Tibial artery (tissue), 4 donors: Measurements from ENCODE around the gene KIAA1671.

Experiments
- DNase-seq, 2 donors: peaks; one replicate each; pipeline ENCODE4 v3.0.0-alpha.2; 2019
- H3K27ac ChIP-seq, 2 donors: fragments of 200-600 bp; sonication (generic) in 1 of 2; 1 replicate in 1 of 2; 2 replicates in 1 of 2; pipeline ENCODE4 v1.5.1; 2018 to 2019; ENCODE audit warnings: mild to moderate bottlenecking in 1 of 2
- H3K27me3 ChIP-seq, 2 donors: fragments of 200-600 bp; sonication (generic) in 1 of 2; one replicate each; pipeline versions ENCODE4 v1.5.1 to v1.6.0; 2016 to 2019
- H3K36me3 ChIP-seq, 3 donors: fragments of 200-600 bp; sonication (generic) in 2 of 3; one replicate each; pipeline ENCODE4 v1.5.1; 2016 to 2019; ENCODE audit warnings: mild to moderate bottlenecking in 2 of 3
- H3K4me1 ChIP-seq, 4 donors: fragments of 200-600 bp; sonication (generic) in 2 of 4; 1 replicate in 3 of 4; 2 replicates in 1 of 4; pipeline ENCODE4 v1.5.1; 2016 to 2019
- H3K4me3 ChIP-seq, 2 donors: fragments of 200-600 bp; sonication (generic) in 1 of 2; 1 replicate in 1 of 2; 2 replicates in 1 of 2; pipeline ENCODE4 v1.5.1; 2018 to 2019; ENCODE audit warnings: mild to moderate bottlenecking in 2 of 2
- H3K9me3 ChIP-seq, 3 donors: fragments of 200-600 bp; sonication (generic) in 1 of 3; one replicate each; pipeline ENCODE4 v1.5.1; 2016 to 2019
- intact Hi-C: fragments of 100-400 bp; cut with DNase I; formaldehyde crosslinking; loops from one replicate; pipeline ENCODE4 v1.15.0; 2023; ENCODE audit warnings: low total_unique reads
- TF ChIP-seq, protein P1 (sequence below), 2 experiments: fragments of 200-600 bp in 1 of 2; fragments of 450-650 bp in 1 of 2; IDR thresholded peaks; one replicate each; pipeline ENCODE4 v1.5.1; 2017 to 2019; ENCODE audit warnings: antibody characterized with exemption in 2 of 2, mild to moderate bottlenecking in 1 of 2, moderate library complexity in 1 of 2

Gene KIAA1671

DNA sequence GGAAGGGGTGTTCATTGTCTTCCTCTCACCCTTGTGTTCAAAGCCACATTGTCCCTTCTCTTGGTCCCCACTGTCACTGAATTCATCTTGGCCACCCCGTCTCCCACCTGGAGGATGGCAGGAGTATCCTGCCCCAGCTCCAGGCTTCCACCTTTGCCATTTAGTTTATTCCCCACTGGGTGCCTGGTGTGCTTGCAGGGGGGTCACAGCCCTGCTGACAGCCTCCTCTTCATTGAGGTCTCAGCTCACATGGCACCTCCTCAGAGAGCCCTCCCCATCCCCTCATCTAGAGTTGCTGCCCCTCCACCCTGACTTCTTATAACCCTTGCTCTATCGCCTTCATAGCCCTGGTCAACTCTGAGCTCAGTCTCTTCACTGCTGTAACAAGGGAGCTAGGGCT lies 36.6 kb downstream of the KIAA1671 start:
- intact Hi-C loops: no loop called here
- H3K27ac ChIP-seq: peak overlapping the region; percentile 54 to 55
- H3K9me3 ChIP-seq: no peaks in the 10 kb centered on the region
- no peaks in the 10 kb centered on the region for H3K27me3 ChIP-seq
- H3K36me3 ChIP-seq: no peaks in the 10 kb centered on the region
- no peak for DNase-seq
- H3K4me1 ChIP-seq: peaks cover 0 to 38% (median 22%) of the 10 kb centered on the region in 4 donors
- TF ChIP-seq, protein P1, sequence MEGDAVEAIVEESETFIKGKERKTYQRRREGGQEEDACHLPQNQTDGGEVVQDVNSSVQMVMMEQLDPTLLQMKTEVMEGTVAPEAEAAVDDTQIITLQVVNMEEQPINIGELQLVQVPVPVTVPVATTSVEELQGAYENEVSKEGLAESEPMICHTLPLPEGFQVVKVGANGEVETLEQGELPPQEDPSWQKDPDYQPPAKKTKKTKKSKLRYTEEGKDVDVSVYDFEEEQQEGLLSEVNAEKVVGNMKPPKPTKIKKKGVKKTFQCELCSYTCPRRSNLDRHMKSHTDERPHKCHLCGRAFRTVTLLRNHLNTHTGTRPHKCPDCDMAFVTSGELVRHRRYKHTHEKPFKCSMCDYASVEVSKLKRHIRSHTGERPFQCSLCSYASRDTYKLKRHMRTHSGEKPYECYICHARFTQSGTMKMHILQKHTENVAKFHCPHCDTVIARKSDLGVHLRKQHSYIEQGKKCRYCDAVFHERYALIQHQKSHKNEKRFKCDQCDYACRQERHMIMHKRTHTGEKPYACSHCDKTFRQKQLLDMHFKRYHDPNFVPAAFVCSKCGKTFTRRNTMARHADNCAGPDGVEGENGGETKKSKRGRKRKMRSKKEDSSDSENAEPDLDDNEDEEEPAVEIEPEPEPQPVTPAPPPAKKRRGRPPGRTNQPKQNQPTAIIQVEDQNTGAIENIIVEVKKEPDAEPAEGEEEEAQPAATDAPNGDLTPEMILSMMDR (IDR thresholded peaks at IDR 0.05): no peak
- H3K4me3 ChIP-seq: no peak overlapping the region

DNA sequence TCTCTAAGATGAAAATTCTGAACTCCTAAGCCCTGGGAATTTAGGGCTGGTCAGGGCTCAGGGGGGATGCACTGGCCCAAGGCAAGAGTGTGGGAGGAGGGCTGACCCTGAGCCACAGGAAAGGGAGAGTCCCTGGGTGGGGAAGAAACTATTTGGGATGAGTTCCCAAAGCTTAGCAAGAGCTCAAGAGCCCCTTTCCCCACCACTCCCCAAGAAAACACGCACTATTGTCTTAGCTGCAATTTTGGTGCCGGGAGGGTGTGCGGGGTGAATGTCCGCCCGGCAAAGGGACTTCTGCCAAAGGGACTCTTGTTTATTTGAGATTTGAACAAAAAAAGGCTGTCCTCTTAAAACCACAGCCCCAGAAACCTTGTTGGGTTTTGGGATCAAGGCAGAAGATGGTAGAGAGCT lies 37.0 kb downstream of the KIAA1671 start:
- intact Hi-C loops: no loop called here
- no peak overlapping the region for H3K4me3 ChIP-seq
- TF ChIP-seq, protein P1 (IDR thresholded peaks at IDR 0.05): no peak
- no peak for DNase-seq
- peak overlapping the region; percentile 54 to 55 for H3K27ac ChIP-seq
- H3K27me3 ChIP-seq: no peaks in the 10 kb centered on the region
- no peaks in the 10 kb centered on the region for H3K36me3 ChIP-seq
- no peaks in the 10 kb centered on the region for H3K9me3 ChIP-seq
- H3K4me1 ChIP-seq: peaks cover 0 to 38% (median 22%) of the 10 kb centered on the region in 4 donors

DNA sequence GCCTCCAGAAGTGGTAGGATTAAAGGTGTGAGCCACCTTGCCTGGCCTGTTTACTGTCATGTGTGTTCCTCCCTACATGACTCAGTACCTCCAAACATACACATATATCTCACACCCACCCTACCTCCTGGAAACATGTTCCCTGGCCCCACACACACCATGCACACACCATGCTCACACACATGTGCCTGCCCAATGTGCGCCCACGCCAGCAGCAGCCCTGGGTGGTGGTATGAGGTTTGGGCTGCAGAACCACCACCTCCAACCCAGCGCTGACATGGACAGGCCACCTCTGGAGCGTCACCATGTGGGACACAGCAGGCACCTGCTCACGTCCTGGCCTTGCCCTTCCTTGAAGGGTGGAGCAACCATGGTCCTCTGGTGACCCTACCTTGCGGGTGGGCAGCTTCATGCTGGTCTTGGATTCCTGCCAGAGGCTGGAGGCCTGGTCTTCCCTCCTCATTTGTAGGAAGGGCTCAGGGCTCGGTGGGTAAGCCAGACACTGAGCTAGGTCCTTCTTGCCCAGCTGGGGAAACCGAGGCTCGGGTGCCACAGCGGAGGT lies 37.9 kb downstream of the KIAA1671 start:
- Histone ChIP-seq H3K27ac (peak overlapping the region; percentile 55 to 61), H3K36me3 (no peaks in the 10 kb centered on the region), H3K27me3 (no peaks in the 10 kb centered on the region), H3K4me1 (peaks cover 0 to 38% (median 22%) of the 10 kb centered on the region in 4 donors), H3K9me3 (no peaks in the 10 kb centered on the region), H3K4me3 (no peak overlapping the region)
- intact Hi-C loops: no loop called here
- TF ChIP-seq, protein P1 (IDR thresholded peaks at IDR 0.05): no peak
- DNase-seq: no peak

DNA sequence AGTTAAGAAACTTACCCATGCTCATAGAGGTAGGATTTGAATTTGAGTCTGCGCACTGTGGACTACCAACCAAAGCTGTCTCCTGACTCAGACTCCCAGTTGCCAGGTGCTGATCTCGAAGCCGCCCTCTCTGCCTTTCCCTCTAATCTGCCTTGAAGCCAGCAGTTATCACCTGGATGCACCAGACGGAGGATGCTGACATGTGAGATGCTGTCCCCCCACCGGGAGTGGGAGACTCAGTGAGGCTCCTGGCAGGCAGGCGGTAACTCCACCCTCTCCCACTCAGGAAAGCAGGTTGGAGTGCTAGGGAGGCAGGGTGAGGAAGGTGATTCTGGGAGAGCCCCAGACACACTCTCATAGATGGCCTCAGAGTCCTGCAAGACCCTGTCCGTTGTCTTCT lies 40.4 kb downstream of the KIAA1671 start:
- Histone ChIP-seq H3K9me3 (no peaks in the 10 kb centered on the region), H3K4me1 (peaks cover 0 to 36% (median 25%) of the 10 kb centered on the region in 4 donors), H3K4me3 (no peak overlapping the region), H3K27me3 (no peaks in the 10 kb centered on the region), H3K36me3 (no peaks in the 10 kb centered on the region), H3K27ac (no peak overlapping the region)
- no peak for DNase-seq
- intact Hi-C loops: no loop called here
- TF ChIP-seq, protein P1 (IDR thresholded peaks at IDR 0.05): no peak

DNA sequence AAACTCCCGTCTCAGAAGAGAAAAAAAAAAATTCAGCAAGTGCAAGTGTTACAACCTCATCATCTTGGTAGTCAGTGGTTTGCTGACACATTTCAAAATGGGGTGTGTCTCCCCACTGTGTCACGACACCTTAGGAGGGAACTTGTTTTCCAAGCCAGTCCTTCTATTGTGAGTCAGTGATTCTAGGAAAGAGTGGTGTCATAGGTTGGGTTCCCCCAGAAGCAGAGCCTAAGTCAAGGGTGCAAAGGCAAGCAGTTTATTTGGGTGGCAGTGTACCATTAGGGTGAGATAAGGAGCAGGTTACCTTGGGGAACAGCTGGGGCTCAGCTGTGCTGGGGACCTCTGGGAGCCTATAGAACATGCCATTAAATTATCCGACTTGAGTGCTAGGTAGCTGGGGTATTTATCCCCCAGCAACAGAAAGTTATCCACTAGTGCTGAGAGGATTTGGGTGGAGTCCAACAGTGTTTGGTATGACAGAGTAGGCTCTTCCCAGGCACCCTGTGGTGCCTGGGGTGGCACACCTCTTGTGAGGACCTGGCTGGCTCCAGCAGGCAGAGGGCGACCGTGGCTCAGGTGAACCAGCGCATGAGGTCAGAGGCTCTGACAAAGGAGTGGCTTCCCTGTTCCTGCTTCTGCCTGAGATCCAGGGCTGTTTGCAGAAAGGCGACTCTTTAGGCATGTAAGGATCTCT lies 41.7 kb downstream of the KIAA1671 start:
- H3K27me3 ChIP-seq: no peaks in the 10 kb centered on the region
- no peak overlapping the region for H3K4me3 ChIP-seq
- H3K4me1 ChIP-seq: peaks cover 0 to 34% (median 24%) of the 10 kb centered on the region in 4 donors
- TF ChIP-seq, protein P1 (IDR thresholded peaks at IDR 0.05): no peak
- intact Hi-C loops: no loop called here
- H3K27ac ChIP-seq: no peak overlapping the region
- no peak for DNase-seq
- no peaks in the 10 kb centered on the region for H3K36me3 ChIP-seq
- H3K9me3 ChIP-seq: no peaks in the 10 kb centered on the region
